Inferior parietal cortex (tissue), 1 donor: ENCODE measurements around the gene ALPG.

Experiments used
- DNase-seq: peaks from one replicate; pipeline ENCODE4 v3.0.0-alpha.2; 2016; ENCODE audit errors: extremely low spot score

Gene ALPG

DNA sequence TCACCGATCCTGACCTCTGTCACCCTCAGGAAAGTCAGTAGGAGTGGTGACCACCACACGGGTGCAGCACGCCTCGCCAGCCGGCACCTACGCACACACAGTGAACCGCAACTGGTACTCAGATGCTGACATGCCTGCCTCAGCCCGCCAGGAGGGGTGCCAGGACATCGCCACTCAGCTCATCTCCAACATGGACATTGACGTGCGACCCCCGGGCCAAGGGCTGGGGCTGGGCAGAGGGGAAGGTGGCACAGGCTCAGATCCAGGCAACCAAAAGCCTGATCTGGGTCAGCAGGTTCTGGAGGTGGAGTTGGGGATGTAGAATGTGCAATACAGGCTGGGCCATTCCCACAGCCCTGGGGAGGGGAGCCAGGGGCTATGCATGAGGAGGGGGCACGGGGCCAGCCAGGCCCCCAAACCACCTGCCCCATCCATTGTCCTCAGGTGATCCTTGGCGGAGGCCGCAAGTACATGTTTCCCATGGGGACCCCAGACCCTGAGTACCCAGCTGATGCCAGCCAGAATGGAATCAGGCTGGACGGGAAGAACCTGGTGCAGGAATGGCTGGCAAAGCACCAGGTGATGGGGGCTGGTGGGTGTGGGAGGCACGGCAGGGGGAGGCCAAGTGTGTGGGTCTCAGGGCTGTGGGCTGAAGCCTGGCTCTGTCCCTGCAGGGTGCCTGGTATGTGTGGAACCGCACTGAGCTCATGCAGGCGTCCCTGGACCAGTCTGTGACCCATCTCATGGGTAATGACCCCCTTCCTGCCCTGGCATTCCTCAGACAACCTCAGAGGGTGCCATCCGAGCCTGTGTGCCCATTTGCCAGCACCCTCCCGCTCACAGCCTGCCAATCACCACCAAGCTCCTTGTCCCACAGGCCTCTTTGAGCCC is 50.7 kb downstream of the ALPG start:
- no peak for DNase-seq

DNA sequence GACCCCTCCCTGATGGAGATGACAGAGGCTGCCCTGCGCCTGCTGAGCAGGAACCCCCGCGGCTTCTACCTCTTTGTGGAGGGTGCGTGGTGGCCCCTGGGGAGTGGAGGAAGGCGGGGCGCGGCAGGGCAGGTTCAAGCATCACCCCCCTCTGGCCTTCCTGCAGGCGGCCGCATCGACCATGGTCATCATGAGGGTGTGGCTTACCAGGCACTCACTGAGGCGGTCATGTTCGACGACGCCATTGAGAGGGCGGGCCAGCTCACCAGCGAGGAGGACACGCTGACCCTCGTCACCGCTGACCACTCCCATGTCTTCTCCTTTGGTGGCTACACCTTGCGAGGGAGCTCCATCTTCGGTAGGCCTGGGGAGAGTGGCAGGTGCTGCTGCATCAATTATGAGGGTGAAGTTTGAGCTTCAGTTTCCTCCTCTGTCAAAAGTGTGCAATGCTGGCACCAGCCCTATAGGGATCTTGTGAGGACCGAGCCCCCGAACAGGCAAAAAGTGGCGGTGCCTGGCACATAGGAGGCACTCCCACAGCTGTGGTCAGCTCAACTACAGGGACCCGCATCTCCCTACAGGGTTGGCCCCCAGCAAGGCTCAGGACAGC is 51.5 kb downstream of the ALPG start:
- DNase-seq: no peak

DNA sequence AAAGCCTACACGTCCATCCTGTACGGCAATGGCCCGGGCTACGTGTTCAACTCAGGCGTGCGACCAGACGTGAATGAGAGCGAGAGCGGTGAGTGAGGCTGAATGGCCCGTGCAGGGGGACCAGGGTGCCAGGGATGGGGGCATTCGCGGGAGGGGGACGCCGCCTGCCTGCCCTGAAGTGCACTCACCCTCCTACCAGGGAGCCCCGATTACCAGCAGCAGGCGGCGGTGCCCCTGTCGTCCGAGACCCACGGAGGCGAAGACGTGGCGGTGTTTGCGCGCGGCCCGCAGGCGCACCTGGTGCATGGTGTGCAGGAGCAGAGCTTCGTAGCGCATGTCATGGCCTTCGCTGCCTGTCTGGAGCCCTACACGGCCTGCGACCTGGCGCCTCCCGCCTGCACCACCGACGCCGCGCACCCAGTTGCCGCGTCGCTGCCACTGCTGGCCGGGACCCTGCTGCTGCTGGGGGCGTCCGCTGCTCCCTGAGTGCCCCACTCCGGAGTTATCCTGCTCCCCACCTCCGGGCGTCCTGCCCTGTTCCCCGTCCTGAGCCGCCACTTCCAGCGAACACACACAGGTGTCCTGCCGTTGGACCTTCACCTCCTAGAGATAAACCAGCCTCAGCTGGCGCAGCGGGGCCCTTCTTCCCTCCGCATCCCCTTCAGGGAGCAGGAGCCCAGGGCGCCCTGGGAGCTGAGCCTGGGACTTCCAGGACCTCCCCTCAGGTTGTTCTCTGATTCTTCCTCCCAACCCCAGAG is 52.2 kb downstream of the ALPG start:
- no peak for DNase-seq

DNA sequence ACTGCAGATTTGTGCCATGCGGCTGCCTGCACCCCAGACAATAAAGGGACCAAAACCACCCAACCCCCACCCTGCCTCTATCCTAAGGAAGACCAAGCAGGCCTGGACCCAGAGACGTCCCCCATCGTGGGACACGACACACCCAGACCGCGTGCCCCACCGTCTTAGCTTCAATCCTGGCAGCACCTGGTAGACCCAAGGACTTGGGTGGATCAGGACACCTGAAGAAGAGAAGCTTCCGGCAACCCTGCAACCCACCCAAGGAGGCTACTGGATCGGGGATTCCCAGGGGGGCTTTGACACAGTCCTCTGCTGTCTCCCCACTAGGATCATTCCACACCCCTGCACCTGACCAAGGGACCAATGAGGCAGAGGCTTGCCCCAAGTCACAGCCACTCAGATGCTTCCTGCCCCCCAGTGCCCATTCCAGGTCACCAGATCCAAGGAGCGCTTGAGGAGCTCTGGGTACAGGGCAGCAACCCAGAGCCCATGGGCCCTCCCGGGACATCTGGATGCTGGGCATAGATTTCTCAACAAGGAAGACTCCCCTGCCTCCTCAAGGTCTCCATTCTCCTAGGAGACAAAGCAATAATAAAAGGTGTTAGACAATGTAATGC is 52.9 kb downstream of the ALPG start:
- DNase-seq: no peak

DNA sequence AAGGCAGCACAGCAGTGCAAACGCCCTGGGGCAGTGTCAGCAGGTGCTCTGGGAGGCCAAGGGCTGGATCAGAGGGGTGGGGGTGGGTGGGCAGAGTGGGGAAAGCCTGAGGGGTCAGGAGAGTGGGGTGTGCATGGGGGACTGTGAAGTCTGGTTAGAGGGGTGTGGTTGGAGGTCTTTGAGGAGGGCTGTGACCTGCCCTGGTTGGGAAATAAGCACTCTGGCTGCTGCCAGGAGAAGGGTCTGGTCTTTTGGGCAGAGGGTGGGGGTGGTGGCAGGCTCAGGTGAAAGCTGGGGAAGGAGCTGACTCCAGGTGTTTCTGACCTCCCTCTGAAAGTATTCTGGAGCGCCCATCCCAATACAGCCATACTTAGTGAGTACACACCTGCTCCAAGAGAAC is 53.5 kb downstream of the ALPG start:
- no peak for DNase-seq
